ENCODE data around the gene ERC2. TPM values are rescaled to one million over a fixed set of nuclear protein-coding genes. Genes with fewer than 3 reads are reported as not detected.

The ERC2 gene
- total and polyA plus RNA-seq, 2 donors (not counting 3 experiments of a cell fraction or from before 2014, with no cell fraction given): 5.6 to 15.5 TPM

DNA sequence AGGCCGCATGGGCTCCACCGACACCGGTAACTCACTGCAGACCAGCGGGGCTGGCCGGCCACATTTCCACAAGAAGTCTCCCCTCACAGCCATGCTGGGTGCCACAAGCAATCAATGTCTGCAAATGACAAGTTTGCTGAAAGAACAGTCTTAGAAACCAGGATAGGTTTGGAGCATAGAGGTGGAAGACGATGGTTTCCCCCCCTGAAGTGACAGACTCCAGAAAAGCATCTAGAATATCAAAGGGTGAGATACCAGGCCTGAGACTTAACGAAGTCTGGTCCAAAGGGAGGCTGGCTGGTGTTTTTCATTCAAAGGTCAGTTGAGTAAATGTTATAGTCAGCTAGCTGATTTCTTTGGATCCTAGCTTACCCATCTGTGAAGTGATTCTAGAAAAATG lies 931.1 kb downstream of the ERC2 start:
- no peaks in the 10 kb centered on the region for H3K9me1 ChIP-seq (replicated peaks; ENCODE audit: control insufficient read depth, extremely low read depth, insufficient read depth, low read length)
- no peak overlapping the region for H3K9ac ChIP-seq (replicated peaks; ENCODE audit: extremely low read depth, insufficient read depth, low read length)
- TF ChIP-seq GATA2 (IDR thresholded peaks at IDR 0.05; ENCODE audit: insufficient read depth, insufficient read length, low read depth, low read length): no peak
- no peak for TF ChIP-seq JUN (IDR thresholded peaks at IDR 0.05; ENCODE audit: borderline replicate concordance, insufficient read depth, insufficient read length, low read depth)
- no peak for TF ChIP-seq MYC (IDR thresholded peaks at IDR 0.05; ENCODE audit: low read depth, low read length)
- TF ChIP-seq POLR2A (IDR thresholded peaks at IDR 0.05; ENCODE audit: low read depth, low read length): no peak
- no peak for TF ChIP-seq FOS (IDR thresholded peaks at IDR 0.05; ENCODE audit: borderline replicate concordance, insufficient read depth, low read length)
- TF ChIP-seq, protein P1, sequence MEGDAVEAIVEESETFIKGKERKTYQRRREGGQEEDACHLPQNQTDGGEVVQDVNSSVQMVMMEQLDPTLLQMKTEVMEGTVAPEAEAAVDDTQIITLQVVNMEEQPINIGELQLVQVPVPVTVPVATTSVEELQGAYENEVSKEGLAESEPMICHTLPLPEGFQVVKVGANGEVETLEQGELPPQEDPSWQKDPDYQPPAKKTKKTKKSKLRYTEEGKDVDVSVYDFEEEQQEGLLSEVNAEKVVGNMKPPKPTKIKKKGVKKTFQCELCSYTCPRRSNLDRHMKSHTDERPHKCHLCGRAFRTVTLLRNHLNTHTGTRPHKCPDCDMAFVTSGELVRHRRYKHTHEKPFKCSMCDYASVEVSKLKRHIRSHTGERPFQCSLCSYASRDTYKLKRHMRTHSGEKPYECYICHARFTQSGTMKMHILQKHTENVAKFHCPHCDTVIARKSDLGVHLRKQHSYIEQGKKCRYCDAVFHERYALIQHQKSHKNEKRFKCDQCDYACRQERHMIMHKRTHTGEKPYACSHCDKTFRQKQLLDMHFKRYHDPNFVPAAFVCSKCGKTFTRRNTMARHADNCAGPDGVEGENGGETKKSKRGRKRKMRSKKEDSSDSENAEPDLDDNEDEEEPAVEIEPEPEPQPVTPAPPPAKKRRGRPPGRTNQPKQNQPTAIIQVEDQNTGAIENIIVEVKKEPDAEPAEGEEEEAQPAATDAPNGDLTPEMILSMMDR (IDR thresholded peaks at IDR 0.05; ENCODE audit: extremely low read depth in 1 of 2, insufficient read depth in 1 of 2, low read depth in 1 of 2, low read length in 2 of 2): no peak
- TF ChIP-seq POLR2AphosphoS5 (IDR thresholded peaks at IDR 0.05; ENCODE audit: insufficient read depth, low read depth, low read length): no peak
- TF ChIP-seq, protein P2, sequence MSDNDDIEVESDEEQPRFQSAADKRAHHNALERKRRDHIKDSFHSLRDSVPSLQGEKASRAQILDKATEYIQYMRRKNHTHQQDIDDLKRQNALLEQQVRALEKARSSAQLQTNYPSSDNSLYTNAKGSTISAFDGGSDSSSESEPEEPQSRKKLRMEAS (IDR thresholded peaks at IDR 0.05; ENCODE audit: insufficient read depth, insufficient read length): no peak
- TF ChIP-seq EZH2 (IDR thresholded peaks at IDR 0.05; ENCODE audit: borderline replicate concordance, low read depth, low read length, severe bottlenecking): no peak
- no peak for FAIRE-seq
- dilution Hi-C loops (cut with MboI; ENCODE audit: extremely low pct_ligation_motif_present, low sequenced_read_pairs) (no loop called here), intact Hi-C loops (cut with micrococcal nuclease) (no loop called here)
- H3K27me3 ChIP-seq (ENCODE audit: control insufficient read depth in 2 of 2, insufficient read depth in 2 of 2, low read length in 2 of 2): no peaks in the 10 kb centered on the region
- no TSS peak for BruUV-seq (replicated peaks)
- H4K20me1 ChIP-seq (replicated peaks; ENCODE audit: control insufficient read depth, extremely low read depth, insufficient read depth, low read length): no peaks in the 10 kb centered on the region
- no peak overlapping the region for H2AFZ ChIP-seq (ENCODE audit: low read depth, low read length)
- H3K27ac ChIP-seq (ENCODE audit: insufficient read depth, low read depth, low read length): no peak overlapping the region
- no peaks in the 10 kb centered on the region for H3K36me3 ChIP-seq (ENCODE audit: control insufficient read depth in 2 of 2, extremely low read depth in 1 of 2, insufficient read depth in 2 of 2, low read length in 2 of 2)
- no peaks in the 10 kb centered on the region for H3K79me2 ChIP-seq (ENCODE audit: control insufficient read depth, insufficient read depth, low read length)
- ChIA-PET CTCF (interaction anchor here (1.1 kb wide), 1 partner anchor 12 kb away, joined by 3 read pairs; no protein-coding TSS in a partner anchor), POLR2A (no interaction called here)
- no peak for DNase-seq (ENCODE audit: low read depth, low spot score)
- no peak overlapping the region for H3K4me2 ChIP-seq (ENCODE audit: insufficient read depth, low read length)
- no peaks in the 10 kb centered on the region for H3K4me1 ChIP-seq (ENCODE audit: control insufficient read depth, extremely low read depth, insufficient read depth, low read length)
- no peak overlapping the region for H3K4me3 ChIP-seq (replicated peaks in 1 of 3; ENCODE audit: insufficient read depth in 1 of 3, low read depth in 1 of 3, low read length in 3 of 3)
- H3K9me3 ChIP-seq (replicated peaks; ENCODE audit: control insufficient read depth, insufficient read depth, low read length): no peaks in the 10 kb centered on the region
